Measurements from ENCODE around the gene CFAP20. TPM values are rescaled to one million over a fixed set of nuclear protein-coding genes. Genes with fewer than 3 reads are reported as not detected.

Gene CFAP20
- total RNA-seq, 4 donors from 2014 or later: 14.8 to 48.3 (median 25.7) TPM

- H3K9me3 ChIP-seq: no peaks in the 10 kb centered on the region
- no peaks in the 10 kb centered on the region for H3K27me3 ChIP-seq
- H3K4me1 ChIP-seq: peaks cover 0 to 12% (median 0%) of the 10 kb centered on the region in 3 donors
- no peak for ATAC-seq
- H3K27ac ChIP-seq: no peak overlapping the region
- 27 to 50% methylated on average over 3 to 9 of the region's 12 CpGs for WGBS, 2 donors (ENCODE audit: low coverage in 1 of 2)
- no peak for TF ChIP-seq POLR2A (IDR thresholded peaks at IDR 0.05)
- TF ChIP-seq EP300 (IDR thresholded peaks at IDR 0.05): no peak
- TF ChIP-seq CTCF (IDR thresholded peaks at IDR 0.05): no peak
- no peak for TF ChIP-seq POLR2AphosphoS5 (IDR thresholded peaks at IDR 0.05)
- peaks cover 0 to 39% of the 10 kb centered on the region in 2 donors for H3K36me3 ChIP-seq
- H3K4me3 ChIP-seq: no peak overlapping the region
Measured at GRCh38 chr16:58110571-58111301, 18.4 kb downstream of the CFAP20 start.

GRCh38 chr16:58109881-58110280, 19.3 kb downstream of the CFAP20 start:
- WGBS, 2 donors (ENCODE audit: low coverage in 1 of 2): 65 to 80% methylated on average over 2 of the region's 2 CpGs
- Histone ChIP-seq H3K27ac (no peak overlapping the region), H3K9me3 (no peaks in the 10 kb centered on the region), H3K27me3 (no peaks in the 10 kb centered on the region), H3K4me1 (peaks cover 0 to 3% (median 0%) of the 10 kb centered on the region in 3 donors), H3K4me3 (no peak overlapping the region), H3K36me3 (peaks cover 0 to 31% of the 10 kb centered on the region in 2 donors)
- TF ChIP-seq CTCF (IDR thresholded peaks at IDR 0.05) (no peak), POLR2AphosphoS5 (IDR thresholded peaks at IDR 0.05) (no peak), EP300 (IDR thresholded peaks at IDR 0.05) (no peak), POLR2A (IDR thresholded peaks at IDR 0.05) (no peak)
- no peak for ATAC-seq

GRCh38 chr16:58109330-58109729, 19.9 kb downstream of the CFAP20 start:
- Histone ChIP-seq H3K4me1 (no peaks in the 10 kb centered on the region), H3K36me3 (peaks cover 0 to 25% of the 10 kb centered on the region in 2 donors), H3K27me3 (no peaks in the 10 kb centered on the region), H3K27ac (no peak overlapping the region), H3K9me3 (no peaks in the 10 kb centered on the region), H3K4me3 (no peak overlapping the region)
- WGBS, 2 donors (ENCODE audit: low coverage in 1 of 2): 85 to 86% methylated on average over 1 to 4 of the region's 8 CpGs
- TF ChIP-seq POLR2A (IDR thresholded peaks at IDR 0.05) (no peak), EP300 (IDR thresholded peaks at IDR 0.05) (no peak), CTCF (IDR thresholded peaks at IDR 0.05) (no peak)
- ATAC-seq: no peak

- Histone ChIP-seq H3K4me1 (no peaks in the 10 kb centered on the region), H3K4me3 (no peak overlapping the region), H3K27ac (no peak overlapping the region), H3K27me3 (no peaks in the 10 kb centered on the region), H3K36me3 (peaks cover 0 to 9% of the 10 kb centered on the region in 2 donors), H3K9me3 (no peaks in the 10 kb centered on the region)
- TF ChIP-seq CTCF (IDR thresholded peaks at IDR 0.05) (no peak), POLR2AphosphoS5 (IDR thresholded peaks at IDR 0.05) (no peak), EP300 (IDR thresholded peaks at IDR 0.05) (no peak), POLR2A (IDR thresholded peaks at IDR 0.05) (no peak)
- ATAC-seq: no peak
- 71 to 86% methylated on average over 1 to 2 of the region's 2 CpGs for WGBS, 2 donors (ENCODE audit: low coverage in 1 of 2)
Measured at GRCh38 chr16:58107709-58108108, 21.5 kb downstream of the CFAP20 start.

- no peak overlapping the region for H3K27ac ChIP-seq
- H3K4me1 ChIP-seq: no peaks in the 10 kb centered on the region
- WGBS, 2 donors (ENCODE audit: low coverage in 1 of 2): 61 to 69% methylated on average over 2 of the region's 2 CpGs
- H3K4me3 ChIP-seq: no peak overlapping the region
- H3K27me3 ChIP-seq: no peaks in the 10 kb centered on the region
- ATAC-seq: no peak
- peaks cover 0 to 4% of the 10 kb centered on the region in 2 donors for H3K36me3 ChIP-seq
- no peak for TF ChIP-seq CTCF (IDR thresholded peaks at IDR 0.05)
- TF ChIP-seq POLR2A (IDR thresholded peaks at IDR 0.05): no peak
- no peak for TF ChIP-seq EP300 (IDR thresholded peaks at IDR 0.05)
- TF ChIP-seq POLR2AphosphoS5 (IDR thresholded peaks at IDR 0.05): no peak
- no peaks in the 10 kb centered on the region for H3K9me3 ChIP-seq
Measured at GRCh38 chr16:58107228-58107627, 22.0 kb downstream of the CFAP20 start.
